Sigmoid colon (tissue), 3 donors: Measurements from ENCODE around the gene NUPR2.
"Not testable (repeated sequence)": the region's sequence is repeated elsewhere in the genome, so short reads cannot be mapped to it uniquely, and the experiment has no call there.

Experiments
- CTCF ChIP-seq, 4 experiments: fragments of 450-650 bp in 3 of 4; fragments of 200-600 bp in 1 of 4; IDR thresholded peaks; one replicate each; pipeline ENCODE4 v1.5.1; 2016 to 2019; ENCODE audit warnings: antibody characterized with exemption in 4 of 4, mild to moderate bottlenecking in 3 of 4, moderate library complexity in 2 of 4
- POLR2A ChIP-seq, 2 donors: fragments of 450-650 bp; IDR thresholded peaks; one replicate each; pipeline ENCODE4 v1.6.1; 2016; ENCODE audit warnings: antibody characterized with exemption in 2 of 2, mild to moderate bottlenecking in 2 of 2, moderate library complexity in 2 of 2

GRCh38 chr7:56098187-56099008 lies 17.8 kb downstream of the NUPR2 start:
- not testable (repeated sequence) for TF ChIP-seq CTCF, POLR2A (IDR thresholded peaks at IDR 0.05)
